Measurements from ENCODE around the gene HGF. TPM values are rescaled to one million over a fixed set of nuclear protein-coding genes. Genes with fewer than 3 reads are reported as not detected.

HGF gene
- total and polyA plus RNA-seq, 8 donors, result 0.42 to 8.0 (median 0.86) TPM

- no peaks in the 10 kb centered on the region for H3K27me3 ChIP-seq
- TF ChIP-seq CTCF (IDR thresholded peaks at IDR 0.05), result no peak
- ATAC-seq (no peak), FAIRE-seq (no peak), DNase-seq (no peak)
- intact Hi-C loops (cut with DNase I), result no loop called here
- H3K9me3 ChIP-seq, result no peaks in the 10 kb centered on the region
- H3K4me3 ChIP-seq, result no peak overlapping the region
- no peak overlapping the region for H3K27ac ChIP-seq
- H3K4me1 ChIP-seq, result no peaks in the 10 kb centered on the region
- H3K36me3 ChIP-seq, result no peaks in the 10 kb centered on the region
Observed at GRCh38 chr7:81744389-81744788, 25.5 kb downstream of the HGF start.

- no peaks in the 10 kb centered on the region for H3K4me1 ChIP-seq
- no peak for TF ChIP-seq CTCF (IDR thresholded peaks at IDR 0.05)
- ATAC-seq, result no peak
- no peaks in the 10 kb centered on the region for H3K27me3 ChIP-seq
- no peak for FAIRE-seq
- no peaks in the 10 kb centered on the region for H3K36me3 ChIP-seq
- H3K9me3 ChIP-seq, result no peaks in the 10 kb centered on the region
- DNase-seq, result no peak
- H3K27ac ChIP-seq, result no peak overlapping the region
- no peak overlapping the region for H3K4me3 ChIP-seq
- intact Hi-C loops (cut with DNase I), result no loop called here
- WGBS, 2 donors, result 61 to 68% methylated on average over 4 of the region's 4 CpGs
Observed at GRCh38 chr7:81743665-81744064, 26.2 kb downstream of the HGF start.

GRCh38 chr7:81743201-81743600 is 26.6 kb downstream of the HGF start:
- ATAC-seq, result no peak
- Histone ChIP-seq H3K27me3 (no peaks in the 10 kb centered on the region), H3K9me3 (no peaks in the 10 kb centered on the region), H3K36me3 (no peaks in the 10 kb centered on the region), H3K4me1 (no peaks in the 10 kb centered on the region), H3K4me3 (no peak overlapping the region), H3K27ac (no peak overlapping the region)
- intact Hi-C loops (cut with DNase I), result no loop called here
- FAIRE-seq, result no peak
- no peak for DNase-seq
- TF ChIP-seq CTCF (IDR thresholded peaks at IDR 0.05), result no peak
- 69 to 77% methylated on average over 9 of the region's 9 CpGs for WGBS, 2 donors

- no peak for ATAC-seq
- no peak overlapping the region for H3K4me3 ChIP-seq
- no peak for TF ChIP-seq CTCF (IDR thresholded peaks at IDR 0.05)
- H3K36me3 ChIP-seq, result no peaks in the 10 kb centered on the region
- no peak for FAIRE-seq
- H3K27ac ChIP-seq, result no peak overlapping the region
- no peak for DNase-seq
- H3K27me3 ChIP-seq, result no peaks in the 10 kb centered on the region
- H3K4me1 ChIP-seq, result no peaks in the 10 kb centered on the region
- no peaks in the 10 kb centered on the region for H3K9me3 ChIP-seq
- intact Hi-C loops (cut with DNase I), result no loop called here
Observed at GRCh38 chr7:81740403-81740802, 29.4 kb downstream of the HGF start.

GRCh38 chr7:81736091-81736490 is 33.8 kb downstream of the HGF start:
- WGBS, 2 donors, result 70 to 74% methylated on average over 7 of the region's 7 CpGs
- Histone ChIP-seq H3K27ac (no peak overlapping the region), H3K4me3 (no peak overlapping the region), H3K9me3 (no peaks in the 10 kb centered on the region), H3K36me3 (no peaks in the 10 kb centered on the region), H3K4me1 (no peaks in the 10 kb centered on the region), H3K27me3 (no peaks in the 10 kb centered on the region)
- intact Hi-C loops (cut with DNase I), result no loop called here
- DNase-seq (no peak), ATAC-seq (no peak), FAIRE-seq (no peak)
- no peak for TF ChIP-seq CTCF (IDR thresholded peaks at IDR 0.05)
